Large intestine (tissue), 3 donors: Measurements from ENCODE around the gene IGSF9B. TPM values are rescaled to one million over a fixed set of nuclear protein-coding genes. Genes with fewer than 3 reads are reported as not detected.

Experiments
- DNase-seq, 2 donors: peaks; one replicate each; pipeline versions ENCODE4 v3.0.0 to v3.0.0-alpha.2; 2013
- H3K27ac ChIP-seq: one replicate; pipeline ENCODE4 v1.5.1; 2013; ENCODE audit warnings: low read length
- H3K27me3 ChIP-seq: 2 replicates; pipeline ENCODE4 v1.6.1; 2013; ENCODE audit warnings: low read length; ENCODE audit not compliant: control insufficient read depth, insufficient read depth
- H3K36me3 ChIP-seq: 2 replicates; pipeline ENCODE4 v1.6.1; 2013; ENCODE audit warnings: low read length; ENCODE audit not compliant: control insufficient read depth, insufficient read depth
- H3K4me1 ChIP-seq: one replicate; pipeline ENCODE4 v1.6.1; 2013; ENCODE audit warnings: low read length; ENCODE audit not compliant: control insufficient read depth, insufficient read depth
- H3K4me3 ChIP-seq: one replicate; pipeline ENCODE4 v1.5.1; 2013; ENCODE audit warnings: low read length
- H3K9me3 ChIP-seq: one replicate; pipeline ENCODE4 v1.6.1; 2013; ENCODE audit warnings: mild to moderate bottlenecking, low read depth, low read length, moderate library complexity; ENCODE audit not compliant: control insufficient read depth
- WGBS: methylation state at CpG from one replicate; pipeline ENCODE4 v1.1.5; 2013; ENCODE audit warnings: low lambda C conversion rate; ENCODE audit not compliant: insufficient coverage; 5-methylcytosine and 5-hydroxymethylcytosine counted together
- polyA plus RNA-seq: library from polyadenylated mRNA; unstranded; fragments of 120-200 nt; gene quantifications from one replicate; pipeline ENCODE4 v1.2.1, GENCODE V29; 2013

IGSF9B gene
- polyA plus RNA-seq, 1 donor, result 9.0 TPM

GRCh38 chr11:133946541-133947318 lies 10.0 kb downstream of the IGSF9B start:
- Histone ChIP-seq H3K27ac (no peak overlapping the region), H3K36me3 (no peaks in the 10 kb centered on the region), H3K4me3 (no peak overlapping the region), H3K27me3 (peaks cover 52% of the 10 kb centered on the region), H3K4me1 (peaks cover 3% of the 10 kb centered on the region), H3K9me3 (peaks cover 2% of the 10 kb centered on the region)
- no peak for DNase-seq
- WGBS, result no CpG with 5 or more reads among the region's 26 CpGs

DNA sequence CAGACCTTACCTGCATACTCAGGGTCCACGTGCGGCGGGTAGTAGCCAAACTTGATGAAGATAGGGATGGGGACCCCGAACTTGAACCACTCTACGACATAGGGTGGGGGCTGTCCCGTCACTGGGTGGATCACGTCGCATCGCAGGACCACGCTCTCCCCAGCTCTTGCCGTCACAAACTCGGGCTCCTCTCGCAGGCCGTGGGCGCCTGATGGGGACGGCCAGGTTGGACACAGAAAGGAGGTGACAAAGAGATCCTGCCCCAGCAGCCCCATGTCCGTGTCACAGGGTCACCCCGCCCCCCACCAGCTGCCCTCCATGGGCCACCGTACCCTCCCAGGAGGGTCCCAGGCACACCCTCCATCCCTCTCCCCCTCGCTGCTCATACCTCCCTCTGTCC lies 10.7 kb downstream of the IGSF9B start:
- Histone ChIP-seq H3K4me1 (peaks cover 3% of the 10 kb centered on the region), H3K9me3 (peaks cover 2% of the 10 kb centered on the region), H3K27me3 (peaks cover 45% of the 10 kb centered on the region), H3K27ac (no peak overlapping the region), H3K36me3 (no peaks in the 10 kb centered on the region), H3K4me3 (no peak overlapping the region)
- DNase-seq, result no peak
- no CpG with 5 or more reads among the region's 20 CpGs for WGBS

DNA sequence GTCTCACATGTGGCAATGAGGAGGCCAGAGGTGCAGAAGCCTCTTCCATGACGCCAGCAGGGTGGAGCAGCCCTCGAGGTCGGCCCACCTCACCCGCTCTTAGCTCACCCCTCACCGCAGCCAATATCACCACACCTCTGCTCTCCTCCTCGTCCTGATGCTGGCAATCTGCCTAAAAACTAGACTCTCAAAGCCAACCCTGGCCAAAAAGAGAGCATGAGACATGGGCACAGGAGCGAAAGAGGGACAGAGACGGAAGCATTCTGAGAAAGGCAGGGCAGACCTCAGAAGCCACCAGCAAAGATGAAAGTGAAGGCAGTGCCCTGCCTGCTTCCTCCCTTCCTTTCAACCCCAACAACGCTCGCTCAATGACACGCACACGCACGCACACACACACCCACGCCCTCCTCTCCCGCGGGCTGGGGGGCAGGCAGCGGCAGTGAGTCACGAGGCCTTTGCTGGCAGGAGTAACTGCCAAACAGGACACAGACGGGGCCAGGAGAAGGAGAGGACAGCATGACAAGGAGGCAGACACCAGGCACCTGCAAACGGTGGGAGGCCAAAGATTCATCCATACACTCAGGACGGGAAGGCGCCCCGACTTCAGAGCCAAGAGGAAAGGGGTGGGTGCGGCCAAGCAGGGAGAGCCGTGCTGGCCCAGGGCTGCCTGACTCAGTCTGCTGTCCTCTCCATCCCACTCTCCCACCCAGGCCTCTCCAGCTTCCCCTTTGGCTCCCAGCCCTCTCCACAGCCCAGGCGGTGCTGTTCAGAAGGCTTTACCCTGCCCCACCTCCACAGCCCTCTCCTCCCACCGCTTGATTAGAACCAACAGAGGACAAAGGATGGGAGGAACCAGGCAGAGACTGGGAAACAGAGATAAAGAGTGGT lies 11.4 kb downstream of the IGSF9B start:
- Histone ChIP-seq H3K4me3 (no peak overlapping the region), H3K9me3 (peaks cover 2% of the 10 kb centered on the region), H3K36me3 (no peaks in the 10 kb centered on the region), H3K4me1 (peaks cover 3% of the 10 kb centered on the region), H3K27ac (no peak overlapping the region), H3K27me3 (peaks cover 39% of the 10 kb centered on the region)
- no CpG with 5 or more reads among the region's 27 CpGs for WGBS
- no peak for DNase-seq

DNA sequence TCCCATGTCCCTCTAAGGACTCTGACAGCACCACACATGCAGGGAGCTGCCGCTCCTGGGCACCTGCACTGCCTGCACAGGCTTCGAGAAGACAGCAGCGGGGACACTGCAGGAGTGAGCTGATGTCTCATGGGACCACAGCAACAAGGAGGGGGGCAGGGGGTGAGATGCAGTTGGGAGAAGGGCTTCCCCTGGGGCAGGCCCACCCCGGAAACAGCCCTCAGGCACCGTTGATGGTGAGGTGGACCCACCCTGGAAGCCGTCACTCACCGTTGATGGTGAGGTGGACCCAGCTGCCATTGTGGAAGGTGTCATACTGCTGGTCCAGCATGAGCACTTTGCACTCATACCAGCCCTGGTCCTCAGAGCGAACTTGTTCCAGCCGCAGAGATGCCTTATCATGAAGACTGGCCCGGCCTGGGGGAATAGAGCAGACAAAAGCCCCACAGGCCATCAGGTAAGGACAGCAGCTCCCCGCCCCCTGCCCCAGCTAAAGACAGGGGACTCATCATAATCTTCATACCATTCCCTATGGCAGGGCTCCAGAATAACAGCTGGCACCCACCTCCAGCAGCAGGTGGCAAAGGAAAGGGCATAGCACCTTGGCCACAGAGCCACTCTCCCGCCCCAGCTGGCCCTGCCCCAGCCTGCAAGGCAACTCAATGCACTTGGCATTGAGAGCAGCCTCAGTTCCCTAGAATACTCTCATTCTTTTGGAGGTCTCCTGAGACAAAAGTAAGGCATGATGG lies 12.6 kb downstream of the IGSF9B start:
- no peak for DNase-seq
- H3K4me1 ChIP-seq, result peaks cover 3% of the 10 kb centered on the region
- no peak overlapping the region for H3K27ac ChIP-seq
- H3K27me3 ChIP-seq, result peaks cover 28% of the 10 kb centered on the region
- H3K9me3 ChIP-seq, result peaks cover 7% of the 10 kb centered on the region
- no peaks in the 10 kb centered on the region for H3K36me3 ChIP-seq
- WGBS, result no CpG with 5 or more reads among the region's 12 CpGs
- no peak overlapping the region for H3K4me3 ChIP-seq

DNA sequence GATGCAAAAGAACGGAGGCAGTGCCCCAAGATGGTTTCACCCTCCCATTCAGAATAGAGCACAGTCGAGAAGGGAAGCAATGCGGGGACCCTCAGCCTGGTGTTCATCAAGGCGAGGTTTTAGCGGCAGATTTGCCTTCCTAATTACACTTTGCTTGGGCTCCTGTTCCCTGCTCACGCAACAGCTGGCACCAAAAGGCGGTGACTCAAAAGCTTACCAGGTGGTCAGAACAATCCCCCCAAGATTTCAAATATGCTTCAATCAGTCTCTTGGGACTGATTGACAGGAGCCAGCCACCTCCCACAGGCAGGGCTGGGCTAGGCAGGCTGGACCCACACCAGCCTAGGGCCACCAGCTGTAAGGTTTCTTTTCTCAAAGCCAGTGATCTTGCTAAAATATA lies 14.2 kb downstream of the IGSF9B start:
- no peak for DNase-seq
- no peak overlapping the region for H3K27ac ChIP-seq
- H3K27me3 ChIP-seq, result peaks cover 13% of the 10 kb centered on the region
- no peaks in the 10 kb centered on the region for H3K36me3 ChIP-seq
- H3K4me3 ChIP-seq, result no peak overlapping the region
- WGBS, result no CpG with 5 or more reads among the region's 7 CpGs
- H3K9me3 ChIP-seq, result peaks cover 7% of the 10 kb centered on the region
- H3K4me1 ChIP-seq, result no peaks in the 10 kb centered on the region

- Histone ChIP-seq H3K27me3 (peaks cover 4% of the 10 kb centered on the region), H3K9me3 (peaks cover 7% of the 10 kb centered on the region), H3K27ac (no peak overlapping the region), H3K36me3 (no peaks in the 10 kb centered on the region), H3K4me1 (no peaks in the 10 kb centered on the region), H3K4me3 (no peak overlapping the region)
- WGBS, result no CpG with 5 or more reads among the region's 13 CpGs
- DNase-seq, result no peak
Observed at GRCh38 chr11:133941546-133941945, 15.2 kb downstream of the IGSF9B start.

DNA sequence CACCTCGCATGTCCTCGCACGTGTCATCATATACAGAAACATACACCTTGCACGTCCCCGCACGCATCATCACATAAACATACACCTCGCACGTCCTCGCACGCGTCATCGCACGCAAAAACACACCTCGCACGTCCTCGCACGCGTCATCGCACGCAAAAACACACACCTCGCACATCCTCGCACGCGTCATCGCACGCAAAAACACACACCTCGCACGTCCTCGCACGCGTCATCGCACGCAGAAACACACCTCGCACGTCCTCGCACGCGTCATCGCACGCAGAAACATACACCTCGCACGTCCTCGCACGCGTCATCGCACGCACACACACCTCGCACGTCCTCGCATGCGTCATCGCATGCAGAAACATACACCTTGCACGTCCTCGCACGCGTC lies 16.7 kb downstream of the IGSF9B start:
- peaks cover 4% of the 10 kb centered on the region for H3K9me3 ChIP-seq
- no peaks in the 10 kb centered on the region for H3K4me1 ChIP-seq
- no peak for DNase-seq
- H3K36me3 ChIP-seq, result no peaks in the 10 kb centered on the region
- WGBS, result 96% methylated on average over 28 of the region's 56 CpGs
- no peak overlapping the region for H3K4me3 ChIP-seq
- no peak overlapping the region for H3K27ac ChIP-seq
- no peaks in the 10 kb centered on the region for H3K27me3 ChIP-seq

- H3K36me3 ChIP-seq, result no peaks in the 10 kb centered on the region
- no peak overlapping the region for H3K27ac ChIP-seq
- H3K4me1 ChIP-seq, result no peaks in the 10 kb centered on the region
- DNase-seq, result no peak
- no peak overlapping the region for H3K4me3 ChIP-seq
- WGBS, result 88% methylated on average over 10 of the region's 30 CpGs
- peaks cover 4% of the 10 kb centered on the region for H3K9me3 ChIP-seq
- H3K27me3 ChIP-seq, result no peaks in the 10 kb centered on the region
Observed at GRCh38 chr11:133939558-133939957, 17.2 kb downstream of the IGSF9B start.

DNA sequence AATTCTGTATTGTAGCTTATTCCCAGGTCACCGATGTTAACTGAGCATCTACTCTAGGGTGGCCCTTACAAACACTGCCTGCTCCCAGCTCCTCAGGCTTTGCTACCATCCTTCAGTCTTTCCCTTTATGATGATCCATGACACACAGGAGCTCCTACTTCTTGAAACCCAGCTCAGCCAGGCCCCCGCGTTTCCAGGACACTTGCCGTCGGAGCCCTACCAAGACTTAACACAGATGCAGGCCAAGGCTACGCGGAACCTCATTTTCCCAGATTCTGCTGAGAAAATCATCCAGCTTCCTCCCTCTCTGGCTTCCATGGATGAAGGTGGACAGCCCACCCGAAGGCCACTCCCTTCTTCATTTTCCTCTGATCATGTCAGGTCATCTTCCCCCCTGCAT lies 18.6 kb downstream of the IGSF9B start:
- no peak for DNase-seq
- Histone ChIP-seq H3K9me3 (peaks cover 4% of the 10 kb centered on the region), H3K4me1 (no peaks in the 10 kb centered on the region), H3K27me3 (no peaks in the 10 kb centered on the region), H3K27ac (no peak overlapping the region), H3K36me3 (no peaks in the 10 kb centered on the region), H3K4me3 (no peak overlapping the region)
- no CpG with 5 or more reads among the region's 8 CpGs for WGBS

- no peaks in the 10 kb centered on the region for H3K27me3 ChIP-seq
- no peak for DNase-seq
- no CpG with 5 or more reads among the region's 16 CpGs for WGBS
Observed at GRCh38 chr11:133937468-133937867, 19.3 kb downstream of the IGSF9B start.

More at GRCh38 chr11:133937468-133937867, 19.3 kb downstream of the IGSF9B start:
- Histone ChIP-seq H3K27ac (no peak overlapping the region), H3K9me3 (peaks cover 4% of the 10 kb centered on the region), H3K36me3 (no peaks in the 10 kb centered on the region), H3K4me3 (no peak overlapping the region), H3K4me1 (no peaks in the 10 kb centered on the region)
